Stimulated activated CD4-positive, alpha-beta T cell treated with anti-CD3 and anti-CD28 coated beads, Interleukin-2, amount 100 ng/mL, for 4 hours (primary cell): Measurements from ENCODE around the gene ZFP69B.

Experiments used
- DNase-seq: peaks from one replicate; pipeline ENCODE4 v3.0.0-alpha.2; 2020; ENCODE audit warnings: low read depth

The ZFP69B gene

GRCh38 chr1:40449684-40450494, at the start of gene ZFP69B:
TSS of gene ZFP69B (plus strand) at chr1:40450476. CDS start at chr1:40450962, 486 bp downstream.
- DNase-seq = peak; percentile 81

GRCh38 chr1:40401473-40402201, 48.6 kb upstream of the ZFP69B start:
- no peak for DNase-seq

- no peak for DNase-seq
Observed at GRCh38 chr1:40404670-40405462, 45.4 kb upstream of the ZFP69B start.

GRCh38 chr1:40405812-40406211, 44.5 kb upstream of the ZFP69B start:
- no peak for DNase-seq

- DNase-seq = no peak
Observed at GRCh38 chr1:40407453-40407852, 42.8 kb upstream of the ZFP69B start.

- DNase-seq = no peak
Observed at GRCh38 chr1:40409467-40409866, 40.8 kb upstream of the ZFP69B start.

GRCh38 chr1:40411294-40411693, 39.0 kb upstream of the ZFP69B start:
- no peak for DNase-seq

GRCh38 chr1:40411843-40412242, 38.4 kb upstream of the ZFP69B start:
- no peak for DNase-seq

GRCh38 chr1:40413527-40414252, 36.6 kb upstream of the ZFP69B start:
- no peak for DNase-seq

GRCh38 chr1:40414331-40414730, 35.9 kb upstream of the ZFP69B start:
- DNase-seq = no peak

- no peak for DNase-seq
Observed at GRCh38 chr1:40416709-40417108, 33.6 kb upstream of the ZFP69B start.

GRCh38 chr1:40421431-40422384, 28.6 kb upstream of the ZFP69B start:
- no peak for DNase-seq

- no peak for DNase-seq
Observed at GRCh38 chr1:40422630-40423263, 27.5 kb upstream of the ZFP69B start.

- no peak for DNase-seq
Observed at GRCh38 chr1:40423264-40423642, 27.0 kb upstream of the ZFP69B start.

GRCh38 chr1:40423951-40424618, 26.2 kb upstream of the ZFP69B start:
- DNase-seq = no peak

- no peak for DNase-seq
Observed at GRCh38 chr1:40425198-40425597, 25.1 kb upstream of the ZFP69B start.

GRCh38 chr1:40431385-40431784, 18.9 kb upstream of the ZFP69B start:
- no peak for DNase-seq

GRCh38 chr1:40432644-40433390, 17.5 kb upstream of the ZFP69B start:
- no peak for DNase-seq

GRCh38 chr1:40435471-40435870, 14.8 kb upstream of the ZFP69B start:
- no peak for DNase-seq
